Measurements from ENCODE around the gene IFNW1. TPM values are rescaled to one million over a fixed set of nuclear protein-coding genes. Genes with fewer than 3 reads are reported as not detected.

Gene IFNW1
- total and polyA plus RNA-seq, 10 of the 15 experiments (the other 5 are each of a cell fraction or from before 2014, with no cell fraction given): 0.06 to 0.11 (median 0.09) TPM; not detected in 7

DNA sequence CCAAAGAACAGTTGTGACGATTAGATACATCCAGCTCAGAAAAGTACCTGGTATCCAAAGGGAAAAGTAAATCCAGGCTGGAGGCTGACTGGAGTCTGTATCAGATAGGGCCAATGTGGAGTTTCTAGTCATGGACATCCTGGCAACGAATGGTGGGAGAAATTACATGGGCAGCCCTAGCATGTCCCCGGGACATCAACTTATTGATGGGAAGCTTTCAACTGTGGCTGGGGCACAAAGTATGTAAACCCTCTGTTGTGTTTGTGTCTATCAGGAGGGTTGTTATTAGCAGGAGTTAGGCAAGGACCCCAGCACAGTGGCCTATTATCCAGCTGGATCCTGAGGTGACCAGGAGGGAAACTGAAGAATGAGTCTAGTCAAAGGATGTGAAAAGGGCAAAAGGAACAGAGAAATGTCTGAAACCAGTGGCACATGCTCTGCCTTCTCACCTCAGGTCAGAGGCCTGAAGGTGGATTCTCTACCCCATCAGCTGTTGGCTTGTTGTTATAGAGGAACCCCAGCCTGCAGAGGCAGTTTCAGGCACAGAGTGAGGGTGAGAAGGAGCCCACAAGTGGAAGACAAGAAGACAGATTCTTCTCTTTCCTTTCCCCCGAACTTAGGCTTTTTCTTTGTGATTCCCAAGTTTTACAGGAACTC lies 19.9 kb downstream of the IFNW1 start (continued):
- TF ChIP-seq ETV6 (conservative IDR thresholded peaks at IDR 0.05 in 1 of 2, IDR thresholded peaks at IDR 0.05 in 1 of 2; ENCODE audit: borderline replicate concordance in 1 of 2, low read depth in 1 of 2): no peak
- TF ChIP-seq, protein P1, sequence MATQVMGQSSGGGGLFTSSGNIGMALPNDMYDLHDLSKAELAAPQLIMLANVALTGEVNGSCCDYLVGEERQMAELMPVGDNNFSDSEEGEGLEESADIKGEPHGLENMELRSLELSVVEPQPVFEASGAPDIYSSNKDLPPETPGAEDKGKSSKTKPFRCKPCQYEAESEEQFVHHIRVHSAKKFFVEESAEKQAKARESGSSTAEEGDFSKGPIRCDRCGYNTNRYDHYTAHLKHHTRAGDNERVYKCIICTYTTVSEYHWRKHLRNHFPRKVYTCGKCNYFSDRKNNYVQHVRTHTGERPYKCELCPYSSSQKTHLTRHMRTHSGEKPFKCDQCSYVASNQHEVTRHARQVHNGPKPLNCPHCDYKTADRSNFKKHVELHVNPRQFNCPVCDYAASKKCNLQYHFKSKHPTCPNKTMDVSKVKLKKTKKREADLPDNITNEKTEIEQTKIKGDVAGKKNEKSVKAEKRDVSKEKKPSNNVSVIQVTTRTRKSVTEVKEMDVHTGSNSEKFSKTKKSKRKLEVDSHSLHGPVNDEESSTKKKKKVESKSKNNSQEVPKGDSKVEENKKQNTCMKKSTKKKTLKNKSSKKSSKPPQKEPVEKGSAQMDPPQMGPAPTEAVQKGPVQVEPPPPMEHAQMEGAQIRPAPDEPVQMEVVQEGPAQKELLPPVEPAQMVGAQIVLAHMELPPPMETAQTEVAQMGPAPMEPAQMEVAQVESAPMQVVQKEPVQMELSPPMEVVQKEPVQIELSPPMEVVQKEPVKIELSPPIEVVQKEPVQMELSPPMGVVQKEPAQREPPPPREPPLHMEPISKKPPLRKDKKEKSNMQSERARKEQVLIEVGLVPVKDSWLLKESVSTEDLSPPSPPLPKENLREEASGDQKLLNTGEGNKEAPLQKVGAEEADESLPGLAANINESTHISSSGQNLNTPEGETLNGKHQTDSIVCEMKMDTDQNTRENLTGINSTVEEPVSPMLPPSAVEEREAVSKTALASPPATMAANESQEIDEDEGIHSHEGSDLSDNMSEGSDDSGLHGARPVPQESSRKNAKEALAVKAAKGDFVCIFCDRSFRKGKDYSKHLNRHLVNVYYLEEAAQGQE (IDR thresholded peaks at IDR 0.05; ENCODE audit: low read depth, low read length): no peak
- TF ChIP-seq NR2F1 (conservative IDR thresholded peaks at IDR 0.05): no peak
- TF ChIP-seq MTA2 (IDR thresholded peaks at IDR 0.05; ENCODE audit: low read depth): 0 out of 2 replicates have a peak, but pooled peaks have one; percentile 8
- no peak for TF ChIP-seq JUND (IDR thresholded peaks at IDR 0.05; ENCODE audit: low read depth, low read length)
- no peak for TF ChIP-seq PAX5 (IDR thresholded peaks at IDR 0.05; ENCODE audit: borderline replicate concordance, low read depth, low read length)

DNA sequence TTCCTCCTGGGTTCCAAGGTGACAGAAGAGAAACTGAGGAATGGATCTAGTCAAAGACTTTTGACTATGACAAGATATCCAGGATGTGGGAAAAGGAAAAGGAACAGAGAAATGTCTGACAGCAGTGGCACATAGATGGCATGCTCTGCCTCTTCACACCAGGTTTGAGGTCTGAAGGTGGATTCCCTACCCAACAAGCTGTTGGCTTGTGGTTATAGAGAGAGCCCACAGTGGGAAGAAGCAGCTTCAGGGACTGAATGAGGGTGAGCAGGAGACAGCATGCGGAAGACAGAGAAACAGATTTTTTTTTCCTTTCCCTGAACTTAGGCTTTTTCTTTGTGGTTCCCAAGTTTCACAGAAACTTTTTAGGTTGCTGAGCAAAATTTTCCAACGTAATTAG lies 20.6 kb downstream of the IFNW1 start:
- CTCF ChIA-PET: interaction anchor here (1.2 kb wide), 1 partner anchor 10 kb away, joined by 7 read pairs; no protein-coding TSS in a partner anchor
- no peak overlapping the region for H3K27ac ChIP-seq (ENCODE audit: control insufficient read depth, insufficient read depth)
- POLR2A ChIA-PET: no interaction called here
- intact Hi-C loops (cut with micrococcal nuclease; ENCODE audit: unreplicated experiment): no loop called here
- H3K4me1 ChIP-seq (ENCODE audit: control insufficient read depth, insufficient read depth, low read length): peaks cover 10% of the 10 kb centered on the region
- DNase-seq (ENCODE audit: low read depth, low spot score): no peak
- peak; percentile 79; the same call in 1 of the 2 replicates for TF ChIP-seq TCF12 (IDR thresholded peaks at IDR 0.05; ENCODE audit: low read depth, low read length)
- no peak for TF ChIP-seq SREBF1 (IDR thresholded peaks at IDR 0.05; ENCODE audit: low read length)
- peak; percentile 54; the same call in 1 of the 2 replicates for TF ChIP-seq IKZF1 (conservative IDR thresholded peaks at IDR 0.05)
- TF ChIP-seq TCF3 (IDR thresholded peaks at IDR 0.05; ENCODE audit: borderline replicate concordance, insufficient read depth, low read depth, low read length): 0 out of 2 replicates have a peak, but pooled peaks have one; percentile 40
- TF ChIP-seq BHLHE40 (IDR thresholded peaks at IDR 0.05; ENCODE audit: borderline replicate concordance in 1 of 2, low read depth in 2 of 2, low read length in 1 of 2): peak in 1 of 2 experiments; percentile 56; a peak in 1 of 4 replicates
- TF ChIP-seq POLR2AphosphoS5 (IDR thresholded peaks at IDR 0.05; ENCODE audit: low read length): no peak
- peak; percentile 81 for TF ChIP-seq RUNX3 (IDR thresholded peaks at IDR 0.05; ENCODE audit: low read length)
- no peak for TF ChIP-seq TAF1 (IDR thresholded peaks at IDR 0.05; ENCODE audit: borderline replicate concordance, low read depth, low read length)
- no peak for TF ChIP-seq NR2F1 (conservative IDR thresholded peaks at IDR 0.05)
- peak; percentile 51 to 60; a peak in 2 of 4 replicates for TF ChIP-seq IKZF2 (IDR thresholded peaks at IDR 0.05)
- TF ChIP-seq, protein P2, sequence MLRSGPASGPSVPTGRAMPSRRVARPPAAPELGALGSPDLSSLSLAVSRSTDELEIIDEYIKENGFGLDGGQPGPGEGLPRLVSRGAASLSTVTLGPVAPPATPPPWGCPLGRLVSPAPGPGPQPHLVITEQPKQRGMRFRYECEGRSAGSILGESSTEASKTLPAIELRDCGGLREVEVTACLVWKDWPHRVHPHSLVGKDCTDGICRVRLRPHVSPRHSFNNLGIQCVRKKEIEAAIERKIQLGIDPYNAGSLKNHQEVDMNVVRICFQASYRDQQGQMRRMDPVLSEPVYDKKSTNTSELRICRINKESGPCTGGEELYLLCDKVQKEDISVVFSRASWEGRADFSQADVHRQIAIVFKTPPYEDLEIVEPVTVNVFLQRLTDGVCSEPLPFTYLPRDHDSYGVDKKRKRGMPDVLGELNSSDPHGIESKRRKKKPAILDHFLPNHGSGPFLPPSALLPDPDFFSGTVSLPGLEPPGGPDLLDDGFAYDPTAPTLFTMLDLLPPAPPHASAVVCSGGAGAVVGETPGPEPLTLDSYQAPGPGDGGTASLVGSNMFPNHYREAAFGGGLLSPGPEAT (IDR thresholded peaks at IDR 0.05; ENCODE audit: low read depth): peak; percentile 37; the same call in 1 of the 2 replicates
- 61% methylated on average over 2 of the region's 2 CpGs for WGBS (ENCODE audit: insufficient coverage, insufficient replicate concordance, low lambda C conversion rate, missing lambda C conversion rate)
- in situ Hi-C loops (cut with MboI): loop anchor here (25.0 kb wide), 2 partner anchors 234 to 759 kb away; no protein-coding TSS in a partner anchor
- H3K36me3 ChIP-seq (ENCODE audit: control insufficient read depth in 2 of 2, insufficient read depth in 2 of 2, low read length in 1 of 2): no peaks in the 10 kb centered on the region
- H3K4me3 ChIP-seq: no peak overlapping the region
- FAIRE-seq: no peak
- no peaks in the 10 kb centered on the region for H3K27me3 ChIP-seq (replicated peaks in 1 of 2; ENCODE audit: control insufficient read depth in 2 of 2, insufficient read depth in 2 of 2, low read length in 1 of 2)
- peak; percentile 73 for ATAC-seq
- H2AFZ ChIP-seq (ENCODE audit: control insufficient read depth, low read depth, low read length): no peak overlapping the region
- no peaks in the 10 kb centered on the region for H3K79me2 ChIP-seq (ENCODE audit: control insufficient read depth, insufficient read depth, low read length)
- RAD21 ChIA-PET (ENCODE audit: unreplicated experiment): interaction anchor here (1.0 kb wide), 1 partner anchor 94 kb away, joined by 3 read pairs; no protein-coding TSS in a partner anchor
- BruUV-seq (replicated peaks): no TSS peak
- H3K9me3 ChIP-seq (replicated peaks; ENCODE audit: control insufficient read depth, insufficient read depth, low read length): no peaks in the 10 kb centered on the region
- SMC1A ChIA-PET (ENCODE audit: uncharacterized antibody, unreplicated experiment): interaction anchor here (1.2 to 1.3 kb wide), 2 partner anchors 9 to 12 kb away, joined by 4 to 5 read pairs; no protein-coding TSS in a partner anchor
- H4K20me1 ChIP-seq (ENCODE audit: control insufficient read depth, insufficient read depth): no peaks in the 10 kb centered on the region
- no peak overlapping the region for H3K4me2 ChIP-seq (ENCODE audit: control insufficient read depth, insufficient read depth)
- H3K9ac ChIP-seq (ENCODE audit: control insufficient read depth, insufficient read depth, low read length): no peak overlapping the region

Data from GM12878 (cell line).